ENCODE measurements around the gene NME8. TPM values are rescaled to one million over a fixed set of nuclear protein-coding genes. Genes with fewer than 3 reads are reported as not detected.

The NME8 gene
- polyA plus RNA-seq, 3 donors = 0.28 to 0.47 TPM; not detected in 1

DNA sequence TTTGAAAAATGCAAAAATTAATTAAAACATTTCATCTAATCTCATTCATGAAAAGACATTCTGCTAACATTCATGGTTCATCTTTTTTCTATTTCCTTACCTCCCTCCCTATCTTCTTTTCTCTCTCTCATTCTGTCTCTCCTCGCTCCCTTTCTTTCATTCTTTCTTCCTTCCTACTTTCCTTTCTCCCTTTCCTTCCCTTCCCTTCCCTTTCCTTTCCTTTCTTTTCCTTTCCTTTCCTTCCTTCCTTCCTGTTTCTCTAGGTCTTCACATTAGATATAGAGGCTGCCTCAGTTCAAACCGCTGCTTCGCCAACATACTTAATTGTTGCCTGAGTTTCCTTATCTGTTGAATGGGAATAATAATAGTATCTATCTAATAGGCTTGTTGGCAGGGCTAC is 46.3 kb downstream of the NME8 start:
- DNase-seq (ENCODE audit: low read depth in 3 of 3, low spot score in 2 of 3) = no peak

DNA sequence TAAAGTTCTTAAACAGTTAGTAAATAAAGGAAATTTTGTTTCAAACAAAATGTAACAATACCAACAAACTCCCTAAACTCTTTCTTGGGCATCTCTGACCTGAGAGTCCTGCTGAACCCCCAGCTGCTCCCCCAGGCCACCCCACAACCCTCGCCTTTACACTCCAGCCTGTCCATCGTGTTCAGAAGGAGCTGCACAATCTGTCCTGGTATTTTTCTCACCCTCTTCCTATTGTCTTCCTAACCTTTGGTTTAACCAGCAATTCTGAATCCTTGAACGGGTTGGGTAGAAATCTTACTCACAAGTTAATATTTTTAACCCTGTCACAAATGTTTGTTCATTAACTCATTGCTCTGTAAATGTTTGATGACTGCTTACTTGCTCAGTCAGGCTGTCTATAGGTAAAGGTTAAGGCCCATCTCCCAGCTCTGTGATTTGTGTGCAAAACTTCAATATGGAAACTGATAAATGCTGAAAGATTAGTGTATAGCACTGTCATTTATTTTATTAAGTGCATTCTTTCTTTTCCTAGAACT is 51.4 kb downstream of the NME8 start:
- peak in 1 of 3 donors; percentile 19 for DNase-seq (ENCODE audit: low read depth in 3 of 3, low spot score in 2 of 3)

DNA sequence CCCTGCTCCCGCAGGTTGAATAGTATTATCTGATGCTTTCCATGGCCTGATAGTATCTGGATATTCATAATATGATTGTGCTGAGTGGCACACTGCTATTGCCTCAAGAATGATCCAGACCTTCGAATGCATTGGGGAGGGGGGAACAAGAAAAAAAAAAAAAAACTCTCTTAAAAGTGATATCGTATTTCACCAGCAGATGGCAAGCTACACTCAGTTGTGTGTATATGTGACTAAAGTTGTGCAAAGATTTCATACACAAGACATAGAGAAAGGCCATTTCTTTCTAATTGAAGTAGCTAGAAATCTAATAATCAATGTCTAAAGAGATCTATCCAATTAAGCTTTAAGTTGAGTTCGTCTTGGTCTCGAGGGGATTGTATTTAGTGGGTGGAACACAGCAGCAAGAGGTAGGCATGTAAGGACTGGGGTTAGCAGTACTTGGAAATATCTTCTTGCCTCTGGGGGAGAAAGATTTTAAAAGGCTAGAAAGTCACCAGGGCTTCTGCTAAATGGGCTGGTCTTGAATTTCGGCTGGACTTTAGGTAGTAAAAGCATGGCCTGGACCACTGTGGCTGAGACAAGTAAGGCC is 52.9 kb downstream of the NME8 start:
- peak in 1 of 3 donors; percentile 15 for DNase-seq (ENCODE audit: low read depth in 3 of 3, low spot score in 2 of 3)

DNA sequence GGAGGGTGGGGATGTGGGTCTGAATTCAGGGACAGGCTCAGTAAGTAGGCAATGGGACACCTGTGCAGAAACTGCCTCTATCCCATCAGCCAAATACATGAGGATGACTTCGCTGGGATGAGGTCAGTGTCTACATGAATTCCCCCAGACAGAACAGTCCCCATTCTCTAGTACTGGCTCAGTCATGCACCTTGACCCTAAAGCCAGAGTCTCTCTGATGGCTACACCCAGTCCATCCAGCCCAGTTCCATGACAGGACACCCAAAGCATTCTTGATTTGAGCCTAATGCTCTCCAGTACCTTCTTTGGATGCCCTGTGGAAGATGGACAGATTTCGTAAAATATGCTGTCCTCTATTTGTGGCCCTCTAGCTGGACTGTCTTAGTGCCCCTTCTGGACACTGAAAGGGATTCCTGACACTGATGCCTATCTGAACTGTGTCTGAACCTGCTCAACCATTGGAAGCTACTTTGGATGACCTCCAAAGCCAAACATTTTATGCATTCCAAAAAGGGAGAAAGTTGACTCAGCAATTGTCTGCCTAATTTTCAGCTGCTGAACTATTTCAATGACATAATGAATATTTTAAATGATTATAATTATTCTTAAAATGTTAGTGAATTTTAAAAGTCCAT is 53.6 kb downstream of the NME8 start:
- no peak for DNase-seq (ENCODE audit: low read depth in 3 of 3, low spot score in 2 of 3)

DNA sequence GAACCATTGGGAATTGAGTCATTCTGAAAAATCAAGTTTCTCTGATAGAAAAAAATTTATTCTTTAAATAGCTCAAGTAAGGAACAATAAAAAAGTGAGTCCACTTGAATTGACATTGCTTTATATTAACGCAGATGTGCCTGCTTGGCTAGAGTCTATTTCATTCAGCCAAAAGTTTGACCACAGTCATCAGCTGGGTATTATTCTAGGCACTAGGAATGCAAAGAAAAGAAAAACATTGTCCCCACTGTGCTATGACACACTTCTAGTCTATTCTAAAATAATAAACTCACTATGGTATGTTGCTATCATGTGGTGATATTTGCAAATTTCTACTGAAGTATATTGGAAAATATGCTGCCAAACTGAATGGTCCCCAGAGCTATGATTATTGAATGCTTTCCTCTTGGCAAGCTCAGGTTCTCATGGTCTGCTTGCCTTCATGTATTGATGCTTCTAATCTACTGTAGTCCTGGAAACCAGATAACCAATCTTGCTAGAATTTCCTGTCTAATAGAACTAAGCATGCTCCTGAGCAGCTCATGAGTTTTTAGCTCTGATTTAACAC is 59.9 kb downstream of the NME8 start:
- DNase-seq (ENCODE audit: low read depth in 3 of 3, low spot score in 2 of 3) = no peak

DNA sequence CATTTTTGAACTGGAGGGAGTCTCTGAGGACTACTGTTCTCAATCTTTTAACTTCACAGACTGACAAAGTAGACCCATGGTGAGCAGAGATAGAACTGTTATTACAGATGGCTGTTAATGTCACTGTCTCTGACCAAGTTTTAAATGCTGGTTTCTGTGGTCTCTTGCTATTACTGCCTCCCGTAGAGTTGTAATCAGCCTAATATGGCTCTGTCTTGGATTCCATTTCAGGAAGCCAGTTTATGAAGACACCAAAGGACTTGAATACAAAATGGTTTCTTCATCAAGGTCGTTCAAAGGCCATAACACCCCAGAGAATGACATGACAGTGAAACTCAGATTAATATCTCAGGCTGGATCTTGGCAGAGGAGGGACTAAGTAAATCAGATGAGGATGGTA is 64.4 kb downstream of the NME8 start:
- DNase-seq (ENCODE audit: low read depth in 3 of 3, low spot score in 2 of 3) = no peak

DNA sequence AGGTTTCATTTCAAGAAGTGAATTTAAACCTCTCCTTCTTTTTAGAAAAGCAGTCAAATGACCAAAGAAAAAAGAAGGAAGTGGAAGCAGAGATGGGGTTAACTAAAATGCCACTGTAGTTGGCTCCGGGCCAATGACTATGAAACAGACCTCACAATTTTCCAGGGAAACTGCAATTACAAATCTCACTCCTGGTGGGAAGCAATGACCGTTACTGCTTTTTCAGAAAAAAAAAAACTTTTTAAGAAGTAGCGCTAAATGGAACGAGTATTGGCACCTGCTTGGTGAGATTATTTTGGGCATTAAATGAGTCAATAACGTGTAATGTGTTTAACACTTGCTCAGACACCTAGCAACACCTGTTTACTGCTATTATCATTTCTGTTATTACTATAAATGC is 67.0 kb downstream of the NME8 start:
- peak in 1 of 3 donors; percentile 18 for DNase-seq (ENCODE audit: low read depth in 3 of 3, low spot score in 2 of 3)

DNA sequence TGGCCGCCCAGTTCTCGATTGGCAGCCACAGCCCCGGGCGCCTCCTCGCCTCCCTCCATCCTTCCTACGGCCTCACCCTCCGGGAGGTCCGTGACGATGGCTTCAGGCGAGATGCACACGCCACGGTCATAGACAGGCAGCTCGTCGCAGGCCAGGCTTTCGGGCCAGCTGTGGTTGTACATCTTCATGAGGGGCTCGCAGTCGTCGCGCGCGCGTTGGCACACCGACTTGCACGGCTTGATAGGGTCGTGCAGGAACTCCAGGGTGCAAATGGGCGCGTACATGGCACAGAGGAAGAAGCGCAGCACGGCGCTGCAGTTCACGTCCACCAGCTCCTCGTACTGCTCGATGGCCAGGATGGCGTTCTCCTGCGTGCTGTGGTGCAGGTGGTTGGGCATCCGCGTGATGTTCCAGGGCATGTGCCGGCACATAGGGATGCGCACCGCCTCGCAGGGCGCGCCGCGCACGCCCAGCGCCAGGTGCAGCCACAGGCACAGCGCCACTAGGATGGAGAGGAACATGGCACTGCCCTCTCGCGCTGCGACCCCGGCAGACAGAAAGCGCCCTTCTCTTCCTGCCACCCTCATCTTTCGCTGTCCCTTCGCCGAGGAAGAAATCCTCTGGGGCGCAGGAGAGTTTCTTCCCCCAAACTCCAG is 67.7 kb downstream of the NME8 start:
- DNase-seq (ENCODE audit: low read depth in 3 of 3, low spot score in 2 of 3) = no peak

DNA sequence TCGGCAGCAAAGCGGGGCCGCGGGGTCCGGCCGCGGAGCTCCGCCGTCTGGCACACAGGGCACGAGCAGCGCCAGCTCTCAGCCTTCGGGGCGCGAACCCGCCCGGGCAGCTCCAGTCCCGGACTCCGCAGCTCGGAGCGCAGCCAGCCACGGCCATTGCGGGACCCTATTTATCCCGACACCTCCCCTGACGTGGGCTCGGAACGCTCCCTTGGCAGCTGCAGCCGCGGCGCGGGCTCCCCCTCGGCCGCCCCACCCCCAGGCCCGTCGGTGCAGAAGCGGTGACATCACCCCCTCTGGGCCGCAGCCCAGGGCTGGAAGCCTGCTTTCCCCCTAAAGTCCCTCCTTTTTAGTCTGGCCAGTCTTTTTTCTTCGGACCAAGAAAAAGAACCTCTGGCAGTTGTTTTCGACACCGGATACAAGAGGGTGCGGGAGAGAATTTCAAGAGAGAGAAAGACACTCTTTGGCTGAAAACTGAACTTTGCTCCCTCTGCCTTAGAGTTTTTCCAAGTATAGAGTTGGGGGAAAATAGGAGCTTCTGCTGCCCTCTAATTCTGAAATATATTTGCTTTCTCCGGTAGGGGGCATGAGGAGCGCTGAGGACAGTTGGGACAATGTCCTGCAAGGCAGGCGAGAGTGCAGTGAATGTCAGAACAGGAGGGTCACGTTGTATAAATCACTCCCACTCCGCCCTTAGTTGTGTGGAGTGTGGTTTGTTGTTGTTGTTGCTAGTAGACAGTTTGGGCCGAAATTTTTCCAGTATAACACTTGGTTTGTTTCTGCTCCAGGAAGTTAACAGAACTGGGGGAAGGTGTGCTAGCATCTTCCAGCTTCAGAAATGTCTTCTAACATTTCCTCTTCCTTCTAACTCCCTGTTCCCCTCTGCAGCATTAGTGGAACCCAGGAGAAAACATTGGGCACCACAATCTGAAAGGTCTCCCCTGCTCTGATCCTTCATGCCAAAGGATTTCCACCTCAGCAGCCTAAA is 68.6 kb downstream of the NME8 start, which contains the start of gene SFRP4:
Gene SFRP4 (minus strand): TSS at position 145 of the 988 bp plus-strand sequence. CDS start 280 bp downstream, outside the sequence.
- peak in 1 of 3 donors; percentile 66 for DNase-seq (ENCODE audit: low read depth in 3 of 3, low spot score in 2 of 3)

DNA sequence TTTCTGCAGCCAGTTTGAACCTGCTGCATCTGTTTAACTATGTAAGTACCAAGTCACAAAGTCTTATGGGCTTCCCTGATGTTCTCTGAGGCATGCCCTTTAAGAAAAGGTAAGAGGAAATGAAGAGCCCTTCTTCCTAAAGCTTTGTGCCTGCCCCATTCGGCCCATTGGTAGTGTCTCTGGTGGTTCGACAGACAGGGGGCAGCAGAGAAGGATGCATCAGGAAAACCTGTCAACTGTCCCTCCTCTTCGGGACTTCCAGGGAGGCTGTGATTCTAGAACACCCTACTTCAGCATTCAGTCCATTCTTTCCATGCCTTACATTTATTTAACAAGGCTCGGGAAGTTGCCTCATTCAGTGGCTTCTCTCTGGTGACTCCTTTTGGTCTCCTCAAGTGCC is 70.1 kb downstream of the NME8 start:
- DNase-seq (ENCODE audit: low read depth in 3 of 3, low spot score in 2 of 3) = no peak

DNA sequence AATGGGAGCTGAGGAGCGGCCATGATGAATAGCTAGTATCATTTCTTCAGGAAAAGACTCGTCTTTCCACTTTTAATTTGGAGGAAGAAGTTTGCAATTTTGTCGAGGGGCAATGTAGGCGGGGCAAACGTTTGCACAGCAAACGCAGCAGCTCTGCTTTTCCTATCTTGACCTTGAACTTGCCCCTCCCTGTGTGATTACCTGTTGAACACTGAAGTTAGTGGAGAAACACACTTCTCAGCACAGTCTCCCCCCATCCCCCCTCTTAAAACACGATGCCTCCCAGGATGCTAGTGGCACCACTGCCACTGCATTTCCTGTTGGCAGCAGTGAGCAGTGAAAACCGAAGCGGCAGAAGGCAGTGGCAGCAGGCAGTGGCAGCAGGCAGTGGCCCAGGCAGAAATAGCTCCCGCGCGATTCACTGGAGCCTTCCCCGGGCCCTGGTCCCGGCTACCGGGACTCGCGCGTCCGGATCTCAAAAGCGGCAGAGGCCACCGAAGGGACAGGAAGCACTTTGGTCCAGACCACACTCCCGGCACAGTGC is 72.0 kb downstream of the NME8 start, which contains the start of gene EPDR1:
Gene EPDR1 (plus strand): TSS at position 336 of the 544 bp plus-strand sequence. CDS start 300 bp downstream, outside the sequence.
- peak in 1 of 3 donors; percentile 54 for DNase-seq (ENCODE audit: low read depth in 3 of 3, low spot score in 2 of 3)

DNA sequence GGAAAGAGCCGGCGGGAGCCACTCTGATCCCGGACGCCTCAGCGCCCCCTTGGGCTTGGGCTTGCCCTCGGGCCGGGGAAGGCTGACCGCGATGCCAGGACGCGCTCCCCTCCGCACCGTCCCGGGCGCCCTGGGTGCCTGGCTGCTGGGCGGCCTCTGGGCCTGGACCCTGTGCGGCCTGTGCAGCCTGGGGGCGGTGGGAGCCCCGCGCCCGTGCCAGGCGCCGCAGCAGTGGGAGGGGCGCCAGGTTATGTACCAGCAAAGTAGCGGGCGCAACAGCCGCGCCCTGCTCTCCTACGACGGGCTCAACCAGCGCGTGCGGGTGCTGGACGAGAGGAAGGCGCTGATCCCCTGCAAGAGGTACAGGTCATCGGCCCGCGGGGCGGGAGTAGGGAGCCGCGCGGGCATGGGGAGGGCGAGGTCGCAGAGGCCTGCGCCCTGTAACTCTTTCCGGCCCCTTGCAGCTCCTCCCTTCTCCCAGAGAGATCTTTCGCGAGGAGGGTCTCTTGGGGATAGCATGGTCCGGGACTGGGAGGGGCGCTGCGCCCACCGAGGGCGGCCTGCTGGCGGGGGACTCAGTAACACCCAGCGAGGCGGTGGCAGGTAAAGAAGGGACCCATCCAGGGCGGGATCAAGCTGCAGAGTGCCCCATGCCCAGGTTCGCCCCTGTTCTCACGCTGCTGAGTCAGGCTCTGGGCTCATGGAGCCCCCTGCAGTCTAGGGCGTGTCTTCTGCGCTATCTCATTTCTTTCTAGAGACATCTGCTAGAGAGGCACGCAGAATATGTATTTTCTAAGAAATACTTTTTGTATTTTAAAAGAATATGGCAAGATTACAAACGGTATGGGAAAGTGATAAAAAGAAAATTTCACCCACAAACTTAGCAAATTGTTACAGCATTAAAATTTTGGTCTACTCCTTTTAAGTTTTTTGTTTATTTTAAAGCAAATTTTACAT is 72.7 kb downstream of the NME8 start:
- peak in 1 of 3 donors; percentile 19 for DNase-seq (ENCODE audit: low read depth in 3 of 3, low spot score in 2 of 3)

DNA sequence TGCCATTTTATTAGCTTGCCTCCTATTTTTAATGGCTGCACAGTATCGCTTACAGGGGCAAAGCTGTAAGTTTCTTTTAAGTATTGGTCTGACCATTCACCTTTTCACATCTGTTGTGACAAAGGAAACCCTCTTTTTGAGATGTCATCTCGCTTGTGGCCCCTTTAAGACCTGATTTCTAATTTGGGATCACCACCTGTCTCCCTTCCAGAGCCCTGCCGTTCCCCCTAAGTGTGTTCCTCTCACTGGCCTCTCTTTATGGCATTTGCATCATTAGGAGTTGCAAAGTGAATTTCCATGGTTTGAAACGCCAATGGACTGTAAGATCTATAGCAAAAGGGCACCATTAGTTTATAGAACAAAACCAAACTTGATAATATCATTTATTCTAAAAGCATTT is 73.5 kb downstream of the NME8 start:
- DNase-seq (ENCODE audit: low read depth in 3 of 3, low spot score in 2 of 3) = no peak

DNA sequence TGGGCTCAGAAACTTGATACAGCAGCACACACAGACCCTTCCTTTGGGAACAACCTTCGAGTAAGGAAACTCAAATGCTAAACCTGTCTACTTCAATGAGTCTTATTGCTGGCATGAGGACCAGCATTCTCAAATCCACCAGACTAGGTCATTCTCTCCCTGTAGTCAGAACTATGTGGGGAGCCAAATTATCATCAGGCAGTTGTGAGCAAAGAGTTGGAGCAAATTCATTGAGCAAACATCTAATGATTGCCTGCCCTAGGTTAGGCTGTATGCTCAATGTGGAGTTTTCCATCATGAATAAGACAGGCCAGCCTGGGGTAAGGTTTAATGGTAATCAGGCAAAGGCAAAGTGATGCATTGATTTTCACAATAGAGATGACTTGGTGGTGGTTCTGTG is 75.6 kb downstream of the NME8 start:
- DNase-seq (ENCODE audit: low read depth in 3 of 3, low spot score in 2 of 3) = no peak

DNA sequence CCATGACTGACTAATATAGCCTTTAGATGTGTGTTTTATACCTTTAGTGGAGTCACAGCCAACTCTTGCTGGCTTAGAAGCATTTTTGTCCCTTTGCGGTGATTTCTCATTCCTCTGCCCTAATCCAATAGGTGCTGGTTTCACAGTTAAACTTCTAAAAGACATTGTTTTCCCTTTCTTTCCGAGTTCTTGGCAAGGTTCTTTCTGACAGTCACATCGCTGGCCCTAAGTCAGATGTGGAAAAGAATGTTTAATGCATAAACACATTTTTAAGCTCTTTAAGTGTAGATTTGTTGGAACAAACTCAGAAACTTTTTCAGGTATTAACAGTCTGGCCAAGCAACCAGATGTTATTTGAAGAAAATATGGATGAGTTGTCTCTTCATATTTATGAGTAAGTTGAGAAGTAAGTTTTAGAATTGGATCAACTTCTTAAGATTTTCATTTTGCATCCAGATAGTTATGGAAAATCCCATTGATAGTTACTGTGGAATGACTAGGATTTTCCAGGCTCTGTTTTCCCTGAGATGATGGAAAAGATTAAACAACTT is 76.2 kb downstream of the NME8 start:
- DNase-seq (ENCODE audit: low read depth in 3 of 3, low spot score in 2 of 3) = no peak

DNA sequence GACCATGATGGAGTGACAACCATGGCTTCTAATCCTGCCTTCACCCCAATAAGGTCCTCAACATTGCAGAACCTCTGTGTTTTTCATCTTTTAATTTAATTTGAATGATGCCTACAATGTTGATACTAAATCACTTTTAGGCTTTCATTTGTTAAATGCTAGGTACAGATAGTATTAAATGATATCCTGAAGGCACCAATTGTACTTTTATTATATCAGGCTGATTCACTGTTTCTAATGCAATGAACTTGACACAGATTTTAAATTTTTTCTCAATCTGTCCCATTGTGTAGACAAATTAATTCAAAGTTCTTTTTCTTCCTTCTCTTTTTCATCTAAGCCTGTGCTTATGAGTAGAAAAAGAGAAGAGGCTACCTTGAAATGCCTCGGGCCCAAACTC is 77.2 kb downstream of the NME8 start:
- DNase-seq (ENCODE audit: low read depth in 3 of 3, low spot score in 2 of 3) = no peak

DNA sequence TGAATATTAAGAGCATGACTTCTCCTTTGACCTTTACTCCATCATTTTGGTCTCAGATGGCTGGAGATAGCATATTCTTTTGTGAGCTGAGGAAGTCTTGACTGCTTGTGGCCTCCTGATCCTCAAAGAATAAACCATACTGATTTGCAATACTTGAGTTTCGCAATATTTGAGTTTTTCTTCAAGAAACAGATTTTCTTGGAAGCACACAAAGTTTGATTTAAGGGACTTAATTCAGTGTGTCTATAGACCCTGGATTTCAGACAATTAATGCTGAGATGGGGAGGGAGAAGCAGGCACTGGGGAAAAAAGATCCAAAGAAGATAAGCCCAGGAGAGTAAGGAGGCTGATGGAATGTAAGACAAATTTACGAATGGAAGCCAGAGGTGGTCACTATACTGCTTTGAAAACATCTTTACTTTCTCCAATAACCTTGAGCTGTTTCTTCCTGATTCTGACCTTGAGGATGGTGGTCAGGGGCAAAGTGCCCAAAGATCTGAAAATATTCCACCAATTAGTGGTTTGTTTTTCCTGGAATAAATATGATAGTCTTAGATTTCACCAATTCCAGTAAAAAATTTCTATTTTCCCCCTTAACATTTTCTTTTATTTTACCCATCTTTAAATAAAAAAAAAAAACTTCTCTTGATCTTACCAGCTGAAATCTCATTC is 79.5 kb downstream of the NME8 start:
- no peak for DNase-seq (ENCODE audit: low read depth in 3 of 3, low spot score in 2 of 3)

DNA sequence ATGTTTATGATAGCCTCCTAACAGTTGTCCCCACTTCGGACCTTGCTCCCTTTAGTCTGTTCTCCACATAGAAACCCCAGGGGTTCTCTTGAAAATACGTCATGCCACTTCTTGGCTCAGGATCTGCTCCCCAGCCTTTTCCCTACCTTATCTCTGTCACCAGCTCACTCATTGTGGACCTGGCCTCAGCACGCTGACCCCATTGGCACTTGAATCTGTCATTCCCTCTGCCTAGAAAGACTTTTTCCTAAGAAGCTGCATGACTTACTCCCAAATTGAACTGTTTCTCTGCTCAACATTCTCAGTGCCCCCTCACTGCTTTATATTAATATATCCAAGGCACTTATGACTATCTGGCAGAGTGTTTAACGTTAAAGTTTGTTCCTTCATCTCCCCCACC is 80.5 kb downstream of the NME8 start:
- no peak for DNase-seq (ENCODE audit: low read depth in 3 of 3, low spot score in 2 of 3)
